PFSK-1 (cell line): ENCODE measurements around the gene SLC41A3.

ENCODE experiments used
- FOXP2 ChIP-seq: optimal IDR thresholded peaks from 2 replicates; pipeline ENCODE3; 2011; ENCODE audit warnings: borderline replicate concordance, control low read depth, inconsistent platforms; ENCODE audit not compliant: insufficient read depth; ENCODE audit errors: extremely low read length, extremely low read depth
- POLR2AphosphoS5 ChIP-seq: IDR thresholded peaks from 2 replicates; pipeline ENCODE4 v1.6.1; 2012; ENCODE audit warnings: low read depth, mild to moderate bottlenecking, control low read depth, low read length, moderate library complexity
- SIN3A ChIP-seq: IDR thresholded peaks from 2 replicates; pipeline ENCODE4 v1.6.1; 2012; ENCODE audit warnings: mild to moderate bottlenecking, low read length, moderate library complexity, borderline replicate concordance; ENCODE audit not compliant: insufficient read depth
- TAF1 ChIP-seq: IDR thresholded peaks from 2 replicates; pipeline ENCODE4 v1.6.1; 2012; ENCODE audit warnings: low read length, control low read depth, borderline replicate concordance; ENCODE audit not compliant: insufficient read depth
- TF ChIP-seq, protein P1 (sequence below), 2 experiments: IDR thresholded peaks; 2 replicates each; pipeline versions ENCODE4 v1.6.1 to v1.8.0; 2011 to 2012; ENCODE audit warnings: low read depth in 2 of 2, low read length in 2 of 2, control low read depth in 1 of 2, inconsistent platforms in 1 of 2, mild to moderate bottlenecking in 1 of 2, moderate library complexity in 1 of 2; ENCODE audit not compliant: insufficient read depth in 1 of 2

Gene SLC41A3

DNA sequence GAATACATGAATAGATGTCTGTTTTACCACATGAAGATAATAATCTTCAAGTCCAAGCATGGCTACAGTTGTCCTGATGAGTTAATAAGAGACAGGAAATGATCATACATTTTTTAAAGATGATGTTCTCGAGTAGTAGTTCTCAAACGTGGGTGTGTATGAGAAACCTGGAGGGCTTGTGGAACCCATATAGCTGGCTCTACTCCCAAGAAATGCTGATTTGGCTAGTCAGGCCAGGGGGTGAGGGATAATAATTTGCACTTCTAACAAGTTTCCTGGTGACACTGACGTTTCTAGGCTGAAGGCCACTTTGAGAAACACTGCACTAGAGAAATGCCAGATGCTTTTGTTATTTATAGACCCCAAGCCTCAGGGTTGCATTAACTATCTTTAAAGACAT lies 78.0 kb downstream of the SLC41A3 start:
- no peak for TF ChIP-seq TAF1
- TF ChIP-seq SIN3A: no peak
- TF ChIP-seq, protein P1, sequence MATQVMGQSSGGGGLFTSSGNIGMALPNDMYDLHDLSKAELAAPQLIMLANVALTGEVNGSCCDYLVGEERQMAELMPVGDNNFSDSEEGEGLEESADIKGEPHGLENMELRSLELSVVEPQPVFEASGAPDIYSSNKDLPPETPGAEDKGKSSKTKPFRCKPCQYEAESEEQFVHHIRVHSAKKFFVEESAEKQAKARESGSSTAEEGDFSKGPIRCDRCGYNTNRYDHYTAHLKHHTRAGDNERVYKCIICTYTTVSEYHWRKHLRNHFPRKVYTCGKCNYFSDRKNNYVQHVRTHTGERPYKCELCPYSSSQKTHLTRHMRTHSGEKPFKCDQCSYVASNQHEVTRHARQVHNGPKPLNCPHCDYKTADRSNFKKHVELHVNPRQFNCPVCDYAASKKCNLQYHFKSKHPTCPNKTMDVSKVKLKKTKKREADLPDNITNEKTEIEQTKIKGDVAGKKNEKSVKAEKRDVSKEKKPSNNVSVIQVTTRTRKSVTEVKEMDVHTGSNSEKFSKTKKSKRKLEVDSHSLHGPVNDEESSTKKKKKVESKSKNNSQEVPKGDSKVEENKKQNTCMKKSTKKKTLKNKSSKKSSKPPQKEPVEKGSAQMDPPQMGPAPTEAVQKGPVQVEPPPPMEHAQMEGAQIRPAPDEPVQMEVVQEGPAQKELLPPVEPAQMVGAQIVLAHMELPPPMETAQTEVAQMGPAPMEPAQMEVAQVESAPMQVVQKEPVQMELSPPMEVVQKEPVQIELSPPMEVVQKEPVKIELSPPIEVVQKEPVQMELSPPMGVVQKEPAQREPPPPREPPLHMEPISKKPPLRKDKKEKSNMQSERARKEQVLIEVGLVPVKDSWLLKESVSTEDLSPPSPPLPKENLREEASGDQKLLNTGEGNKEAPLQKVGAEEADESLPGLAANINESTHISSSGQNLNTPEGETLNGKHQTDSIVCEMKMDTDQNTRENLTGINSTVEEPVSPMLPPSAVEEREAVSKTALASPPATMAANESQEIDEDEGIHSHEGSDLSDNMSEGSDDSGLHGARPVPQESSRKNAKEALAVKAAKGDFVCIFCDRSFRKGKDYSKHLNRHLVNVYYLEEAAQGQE (IDR thresholded peaks at IDR 0.05; ENCODE audit: insufficient read depth in 1 of 2, low read depth in 2 of 2, low read length in 2 of 2): no peak
- no peak for TF ChIP-seq FOXP2
- TF ChIP-seq POLR2AphosphoS5: no peak

DNA sequence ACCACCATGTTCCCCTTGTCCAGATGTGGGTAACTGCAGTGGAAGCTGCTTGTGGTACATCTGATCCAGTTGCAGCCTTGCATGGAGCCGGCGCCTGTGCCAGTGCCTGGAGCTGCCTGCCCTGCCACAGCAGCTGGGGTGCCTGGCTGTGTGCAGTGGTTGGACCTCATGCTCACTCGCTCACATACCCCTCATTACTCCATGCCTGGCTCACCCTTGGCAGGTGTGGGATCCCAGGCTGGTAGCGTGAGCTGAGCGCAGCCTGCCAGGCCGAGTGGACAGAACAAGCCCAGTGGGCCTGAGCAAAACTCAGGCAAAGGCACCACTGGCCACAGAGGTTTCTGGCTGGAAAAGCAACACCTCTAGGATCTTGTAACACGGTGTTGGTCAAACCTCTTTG lies 79.2 kb downstream of the SLC41A3 start:
- TF ChIP-seq FOXP2: no peak
- TF ChIP-seq, protein P1 (IDR thresholded peaks at IDR 0.05; ENCODE audit: insufficient read depth in 1 of 2, low read depth in 2 of 2, low read length in 2 of 2): no peak
- TF ChIP-seq TAF1: no peak
- TF ChIP-seq SIN3A: no peak
- TF ChIP-seq POLR2AphosphoS5: no peak

DNA sequence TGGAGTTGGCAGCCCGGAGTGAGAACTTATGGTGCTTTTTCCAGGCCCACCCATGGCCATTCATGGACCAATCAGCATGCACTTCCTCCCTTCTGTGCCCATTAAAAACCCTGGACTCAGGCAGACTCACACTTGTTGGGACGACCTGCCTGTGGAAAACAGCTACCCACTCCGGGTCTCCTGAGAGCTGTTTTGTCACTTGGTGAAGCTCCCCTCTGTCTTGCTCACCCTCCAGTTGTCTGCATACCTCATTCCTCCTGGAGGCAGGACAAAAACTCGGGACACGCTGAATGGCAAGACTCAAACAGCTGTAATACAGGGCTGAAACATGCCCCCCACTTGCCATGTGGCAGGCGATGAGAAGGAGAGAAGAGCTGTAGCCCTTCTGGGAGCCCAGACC lies 79.7 kb downstream of the SLC41A3 start:
- TF ChIP-seq SIN3A: no peak
- TF ChIP-seq, protein P1 (IDR thresholded peaks at IDR 0.05; ENCODE audit: insufficient read depth in 1 of 2, low read depth in 2 of 2, low read length in 2 of 2): no peak
- TF ChIP-seq POLR2AphosphoS5: no peak
- no peak for TF ChIP-seq FOXP2
- no peak for TF ChIP-seq TAF1

DNA sequence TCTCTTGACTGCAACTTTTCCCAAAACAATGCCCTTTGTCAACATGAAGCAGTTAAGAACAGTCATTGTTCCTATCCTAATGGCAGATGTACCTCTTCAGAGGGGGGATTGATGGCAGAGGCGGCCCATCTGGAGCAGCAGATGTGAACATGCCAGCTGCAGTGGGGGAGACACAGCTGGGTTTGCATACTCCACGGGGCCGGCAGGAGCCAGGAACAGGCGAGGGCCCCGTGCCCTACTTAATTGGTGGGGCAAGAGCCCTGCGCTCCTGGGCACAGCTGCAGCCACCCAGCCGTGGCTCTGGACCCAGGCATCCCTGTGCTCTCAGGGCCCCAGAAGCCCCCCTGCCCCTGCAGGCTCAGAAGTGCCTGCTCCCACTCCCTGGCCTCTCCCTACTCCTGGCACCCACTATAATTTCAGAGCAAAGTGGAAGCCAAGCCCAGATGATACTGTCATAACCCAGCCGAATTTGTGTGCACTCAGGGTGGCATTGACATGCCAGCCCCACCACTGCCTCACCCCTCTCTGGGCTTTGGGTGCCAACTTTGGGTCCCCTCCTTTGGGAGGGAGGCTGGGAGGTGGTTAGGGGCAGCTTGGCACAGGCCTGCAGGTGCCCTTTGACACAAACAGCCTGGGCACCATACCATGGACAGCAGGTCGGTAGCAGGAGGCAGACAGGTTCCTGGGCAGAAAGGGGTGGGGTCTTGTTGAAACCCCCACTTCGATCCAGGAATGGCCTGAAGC lies 80.3 kb downstream of the SLC41A3 start:
- TF ChIP-seq, protein P1 (IDR thresholded peaks at IDR 0.05; ENCODE audit: insufficient read depth in 1 of 2, low read depth in 2 of 2, low read length in 2 of 2): no peak
- TF ChIP-seq POLR2AphosphoS5 (no peak), SIN3A (no peak), FOXP2 (no peak), TAF1 (no peak)

DNA sequence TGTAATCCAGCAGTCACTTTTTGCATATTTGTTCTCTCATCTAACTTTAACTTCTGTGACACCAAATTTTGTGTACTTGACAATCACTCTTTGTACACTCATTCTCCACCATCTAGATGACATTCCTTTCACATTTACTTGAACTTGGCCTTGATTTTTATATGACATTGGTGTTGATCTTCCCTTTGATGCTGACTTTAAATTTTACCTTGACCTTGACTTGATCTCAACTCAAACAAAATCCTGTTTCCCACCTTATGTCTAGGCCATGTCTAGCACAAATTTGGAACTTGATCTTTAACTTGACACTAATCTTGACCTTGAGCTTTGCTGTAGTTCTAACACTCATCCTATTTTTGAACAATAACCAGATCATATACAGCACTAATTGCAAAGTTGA lies 81.7 kb downstream of the SLC41A3 start:
- TF ChIP-seq SIN3A: no peak
- no peak for TF ChIP-seq POLR2AphosphoS5
- no peak for TF ChIP-seq TAF1
- TF ChIP-seq FOXP2: no peak
- TF ChIP-seq, protein P1 (IDR thresholded peaks at IDR 0.05; ENCODE audit: insufficient read depth in 1 of 2, low read depth in 2 of 2, low read length in 2 of 2): no peak
